ENCODE measurements around the gene CBX1. TPM values are rescaled to one million over a fixed set of nuclear protein-coding genes. Genes with fewer than 3 reads are reported as not detected.

The CBX1 gene
- total RNA-seq, 1 donor from 2014 or later = 74.9 TPM

GRCh38 chr17:48148029-48148770 is 46.9 kb upstream of the CBX1 start:
- TF ChIP-seq, protein P1, sequence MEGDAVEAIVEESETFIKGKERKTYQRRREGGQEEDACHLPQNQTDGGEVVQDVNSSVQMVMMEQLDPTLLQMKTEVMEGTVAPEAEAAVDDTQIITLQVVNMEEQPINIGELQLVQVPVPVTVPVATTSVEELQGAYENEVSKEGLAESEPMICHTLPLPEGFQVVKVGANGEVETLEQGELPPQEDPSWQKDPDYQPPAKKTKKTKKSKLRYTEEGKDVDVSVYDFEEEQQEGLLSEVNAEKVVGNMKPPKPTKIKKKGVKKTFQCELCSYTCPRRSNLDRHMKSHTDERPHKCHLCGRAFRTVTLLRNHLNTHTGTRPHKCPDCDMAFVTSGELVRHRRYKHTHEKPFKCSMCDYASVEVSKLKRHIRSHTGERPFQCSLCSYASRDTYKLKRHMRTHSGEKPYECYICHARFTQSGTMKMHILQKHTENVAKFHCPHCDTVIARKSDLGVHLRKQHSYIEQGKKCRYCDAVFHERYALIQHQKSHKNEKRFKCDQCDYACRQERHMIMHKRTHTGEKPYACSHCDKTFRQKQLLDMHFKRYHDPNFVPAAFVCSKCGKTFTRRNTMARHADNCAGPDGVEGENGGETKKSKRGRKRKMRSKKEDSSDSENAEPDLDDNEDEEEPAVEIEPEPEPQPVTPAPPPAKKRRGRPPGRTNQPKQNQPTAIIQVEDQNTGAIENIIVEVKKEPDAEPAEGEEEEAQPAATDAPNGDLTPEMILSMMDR (IDR thresholded peaks at IDR 0.05) = no peak
- Mint-ChIP-seq H3K9me3 (ENCODE audit: low read depth) (no peaks in the 10 kb centered on the region), H3K27ac (ENCODE audit: unreplicated experiment) (no peak overlapping the region), H3K27me3 (ENCODE audit: low read depth) (peaks cover 79% of the 10 kb centered on the region), H3K36me3 (ENCODE audit: low read depth) (no peaks in the 10 kb centered on the region), H3K4me3 (ENCODE audit: unreplicated experiment) (no peak overlapping the region), H3K4me1 (ENCODE audit: low read depth) (no peaks in the 10 kb centered on the region)
- no peak for DNase-seq (ENCODE audit: low spot score)

GRCh38 chr17:48144976-48145798 is 43.9 kb upstream of the CBX1 start:
- TF ChIP-seq, protein P1 (IDR thresholded peaks at IDR 0.05) = no peak
- DNase-seq (ENCODE audit: low spot score) = no peak
- H3K4me3 Mint-ChIP-seq (ENCODE audit: unreplicated experiment) = no peak overlapping the region
- no peaks in the 10 kb centered on the region for H3K36me3 Mint-ChIP-seq (ENCODE audit: low read depth)
- no peaks in the 10 kb centered on the region for H3K9me3 Mint-ChIP-seq (ENCODE audit: low read depth)
- H3K4me1 Mint-ChIP-seq (ENCODE audit: low read depth) = peaks cover 2% of the 10 kb centered on the region
- peaks cover 77% of the 10 kb centered on the region for H3K27me3 Mint-ChIP-seq (ENCODE audit: low read depth)
- H3K27ac Mint-ChIP-seq (ENCODE audit: unreplicated experiment) = no peak overlapping the region

- TF ChIP-seq, protein P1 (IDR thresholded peaks at IDR 0.05) = no peak
- H3K9me3 Mint-ChIP-seq (ENCODE audit: low read depth) = no peaks in the 10 kb centered on the region
- peaks cover 74% of the 10 kb centered on the region for H3K27me3 Mint-ChIP-seq (ENCODE audit: low read depth)
- no peaks in the 10 kb centered on the region for H3K36me3 Mint-ChIP-seq (ENCODE audit: low read depth)
- no peak overlapping the region for H3K27ac Mint-ChIP-seq (ENCODE audit: unreplicated experiment)
- H3K4me3 Mint-ChIP-seq (ENCODE audit: unreplicated experiment) = no peak overlapping the region
- H3K4me1 Mint-ChIP-seq (ENCODE audit: low read depth) = peaks cover 8% of the 10 kb centered on the region
- no peak for DNase-seq (ENCODE audit: low spot score)
Measured at GRCh38 chr17:48144231-48144630, 43.0 kb upstream of the CBX1 start.

GRCh38 chr17:48143629-48144028 is 42.4 kb upstream of the CBX1 start:
- TF ChIP-seq, protein P1 (IDR thresholded peaks at IDR 0.05) = no peak
- Mint-ChIP-seq H3K36me3 (ENCODE audit: low read depth) (no peaks in the 10 kb centered on the region), H3K4me3 (ENCODE audit: unreplicated experiment) (no peak overlapping the region), H3K9me3 (ENCODE audit: low read depth) (no peaks in the 10 kb centered on the region), H3K4me1 (ENCODE audit: low read depth) (peaks cover 8% of the 10 kb centered on the region), H3K27ac (ENCODE audit: unreplicated experiment) (no peak overlapping the region), H3K27me3 (ENCODE audit: low read depth) (peaks cover 69% of the 10 kb centered on the region)
- no peak for DNase-seq (ENCODE audit: low spot score)

DNA sequence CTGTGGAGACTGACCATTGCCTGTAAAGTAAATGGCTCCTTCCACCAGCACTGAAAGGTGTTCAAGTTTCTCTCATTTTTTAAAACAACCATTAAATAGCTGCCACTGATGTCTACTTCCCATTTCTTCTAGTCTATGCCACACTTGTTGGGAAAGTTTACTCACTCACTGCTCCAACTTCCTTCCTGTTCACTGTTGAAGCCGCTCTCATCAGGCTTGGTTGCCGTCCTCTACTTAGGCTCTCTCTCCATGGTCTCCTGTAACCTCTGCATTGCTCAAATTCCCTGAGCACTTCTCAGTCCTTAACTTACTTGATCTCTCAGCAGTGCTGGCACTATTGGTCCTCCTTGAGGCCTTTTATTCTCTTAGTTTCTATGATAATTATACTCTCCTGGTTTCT is 38.7 kb upstream of the CBX1 start:
- H3K9me3 Mint-ChIP-seq (ENCODE audit: low read depth) = no peaks in the 10 kb centered on the region
- TF ChIP-seq, protein P1 (IDR thresholded peaks at IDR 0.05) = no peak
- H3K36me3 Mint-ChIP-seq (ENCODE audit: low read depth) = peaks cover 1% of the 10 kb centered on the region
- DNase-seq (ENCODE audit: low spot score) = no peak
- H3K27ac Mint-ChIP-seq (ENCODE audit: unreplicated experiment) = no peak overlapping the region
- peaks cover 8% of the 10 kb centered on the region for H3K4me1 Mint-ChIP-seq (ENCODE audit: low read depth)
- no peak overlapping the region for H3K4me3 Mint-ChIP-seq (ENCODE audit: unreplicated experiment)
- peaks cover 50% of the 10 kb centered on the region for H3K27me3 Mint-ChIP-seq (ENCODE audit: low read depth)

All from chondrocyte (in vitro differentiated cells).